BJ (cell line): Measurements from ENCODE around the gene GPR158. TPM values are rescaled to one million over a fixed set of nuclear protein-coding genes. Genes with fewer than 3 reads are reported as not detected.

Experiments
- CTCF ChIA-PET: fragments of 350-600 bp; formaldehyde crosslinking; extraction: SDS; loops from one replicate; lab custom pipeline; 2021; ENCODE audit warnings: antibody characterized with exemption, inconsistent platforms; lab: Yijun Ruan, JAX
- POLR2A ChIA-PET: fragments of 300-600 bp; sonication (Branson Sonifier 250); formaldehyde crosslinking; extraction: SDS; loops from one replicate; lab custom pipeline; 2021; ENCODE audit warnings: antibody characterized with exemption; lab: Charles Lee
- DNase-seq: peaks from one replicate; pipeline ENCODE4 v3.0.0-alpha.2; 2011; ENCODE audit warnings: low read depth
- H3K27me3 ChIP-seq: 2 replicates; pipeline ENCODE4 v1.6.0; 2011; ENCODE audit warnings: low read length; ENCODE audit not compliant: control insufficient read depth, insufficient read depth
- H3K36me3 ChIP-seq: 2 replicates; pipeline ENCODE4 v1.5.1; 2011; ENCODE audit warnings: low read length; ENCODE audit not compliant: control insufficient read depth, insufficient read depth
- H3K4me3 ChIP-seq: 2 replicates; pipeline ENCODE4 v1.5.1; 2011; ENCODE audit warnings: low read depth, mild to moderate bottlenecking, control low read depth, low read length
- polyA plus RNA-seq: library from polyadenylated mRNA; depleted of rRNA; stranded (reverse); fragments of >200 nt; gene quantifications from 2 replicates; pipeline ENCODE4 v1.2.3, GENCODE V29; 2011
- TF ChIP-seq, protein P1 (sequence below): IDR thresholded peaks from 2 replicates; pipeline ENCODE4 v1.5.1; 2011; ENCODE audit warnings: low read depth, mild to moderate bottlenecking, control low read depth, inconsistent platforms, low read length, moderate library complexity; ENCODE audit not compliant: insufficient read depth

GPR158 gene
- polyA plus RNA-seq, 1 experiment = 0.01 TPM

GRCh38 chr10:25493122-25493893, 318.5 kb downstream of the GPR158 start:
- POLR2A ChIA-PET = no interaction called here

DNA sequence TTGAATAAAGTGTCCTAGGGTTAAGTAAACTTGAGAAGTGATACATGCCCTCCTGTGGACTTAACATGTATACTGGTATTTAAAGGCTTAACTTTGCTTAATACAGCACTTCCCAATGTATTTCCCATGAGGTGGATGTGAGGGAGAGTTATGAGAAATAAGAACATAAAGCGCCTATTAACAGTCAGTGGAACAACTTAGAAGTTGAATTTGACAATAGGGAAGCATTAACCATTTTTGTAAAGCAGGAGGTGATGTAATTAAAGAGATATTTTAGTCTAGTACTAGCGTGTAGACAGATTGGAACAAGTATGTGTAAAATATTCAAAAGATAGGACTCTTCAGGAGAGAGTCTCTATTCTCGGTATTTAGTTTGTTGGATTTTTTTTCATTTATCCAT, 322.4 kb downstream of the GPR158 start:
- CTCF ChIA-PET = no interaction called here
- no peaks in the 10 kb centered on the region for H3K36me3 ChIP-seq

More at GRCh38 chr10:25493122-25493893, 318.5 kb downstream of the GPR158 start:
- TF ChIP-seq, protein P1, sequence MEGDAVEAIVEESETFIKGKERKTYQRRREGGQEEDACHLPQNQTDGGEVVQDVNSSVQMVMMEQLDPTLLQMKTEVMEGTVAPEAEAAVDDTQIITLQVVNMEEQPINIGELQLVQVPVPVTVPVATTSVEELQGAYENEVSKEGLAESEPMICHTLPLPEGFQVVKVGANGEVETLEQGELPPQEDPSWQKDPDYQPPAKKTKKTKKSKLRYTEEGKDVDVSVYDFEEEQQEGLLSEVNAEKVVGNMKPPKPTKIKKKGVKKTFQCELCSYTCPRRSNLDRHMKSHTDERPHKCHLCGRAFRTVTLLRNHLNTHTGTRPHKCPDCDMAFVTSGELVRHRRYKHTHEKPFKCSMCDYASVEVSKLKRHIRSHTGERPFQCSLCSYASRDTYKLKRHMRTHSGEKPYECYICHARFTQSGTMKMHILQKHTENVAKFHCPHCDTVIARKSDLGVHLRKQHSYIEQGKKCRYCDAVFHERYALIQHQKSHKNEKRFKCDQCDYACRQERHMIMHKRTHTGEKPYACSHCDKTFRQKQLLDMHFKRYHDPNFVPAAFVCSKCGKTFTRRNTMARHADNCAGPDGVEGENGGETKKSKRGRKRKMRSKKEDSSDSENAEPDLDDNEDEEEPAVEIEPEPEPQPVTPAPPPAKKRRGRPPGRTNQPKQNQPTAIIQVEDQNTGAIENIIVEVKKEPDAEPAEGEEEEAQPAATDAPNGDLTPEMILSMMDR = no peak
- CTCF ChIA-PET = no interaction called here
- H3K27me3 ChIP-seq = no peaks in the 10 kb centered on the region
- no peak for DNase-seq
- H3K4me3 ChIP-seq = no peak overlapping the region
- no peaks in the 10 kb centered on the region for H3K36me3 ChIP-seq

GRCh38 chr10:25498645-25499044, 323.8 kb downstream of the GPR158 start:
- TF ChIP-seq, protein P1 = no peak
- Histone ChIP-seq H3K36me3 (no peaks in the 10 kb centered on the region), H3K27me3 (no peaks in the 10 kb centered on the region), H3K4me3 (no peak overlapping the region)
- DNase-seq = no peak
- ChIA-PET CTCF (no interaction called here), POLR2A (no interaction called here)

More for the DNA sequence above, 322.4 kb downstream of the GPR158 start:
- H3K27me3 ChIP-seq = no peaks in the 10 kb centered on the region
- TF ChIP-seq, protein P1 = no peak
- no peak for DNase-seq
- H3K4me3 ChIP-seq = no peak overlapping the region
- POLR2A ChIA-PET = no interaction called here

- Histone ChIP-seq H3K27me3 (no peaks in the 10 kb centered on the region), H3K36me3 (no peaks in the 10 kb centered on the region), H3K4me3 (no peak overlapping the region)
- POLR2A ChIA-PET = no interaction called here
- CTCF ChIA-PET = no interaction called here
- TF ChIP-seq, protein P1 = no peak
- no peak for DNase-seq
Observed at GRCh38 chr10:25501912-25502311, 327.1 kb downstream of the GPR158 start.

- H3K36me3 ChIP-seq = no peaks in the 10 kb centered on the region
- POLR2A ChIA-PET = no interaction called here
- no peaks in the 10 kb centered on the region for H3K27me3 ChIP-seq
- TF ChIP-seq, protein P1 = no peak
- no peak for DNase-seq
- CTCF ChIA-PET = no interaction called here
- H3K4me3 ChIP-seq = no peak overlapping the region
Observed at GRCh38 chr10:25502453-25502852, 327.7 kb downstream of the GPR158 start.
